KOPT-K1 (cell line): Measurements from ENCODE around the gene ZBTB49.
"Not testable (repeated sequence)": the region's sequence is repeated elsewhere in the genome, so short reads cannot be mapped to it uniquely, and the experiment has no call there.

Experiments
- H3K27ac ChIP-seq: fragments of 200-600 bp; sonication (generic); 2 replicates; pipeline ENCODE4 v1.5.1; 2016; ENCODE audit warnings: antibody characterized with exemption, mild to moderate bottlenecking, low read depth, low read length; ENCODE audit not compliant: poor library complexity, severe bottlenecking
- H3K36me3 ChIP-seq: fragments of 200-600 bp; sonication (generic); 2 replicates; pipeline ENCODE4 v1.5.1; 2017; ENCODE audit warnings: antibody characterized with exemption, mild to moderate bottlenecking, low read length, moderate library complexity; ENCODE audit not compliant: insufficient read depth
- H3K9me3 ChIP-seq: fragments of 200-600 bp; sonication (generic); 2 replicates; pipeline ENCODE4 v1.5.1; 2017; ENCODE audit warnings: antibody characterized with exemption, low read length, mild to moderate bottlenecking; ENCODE audit not compliant: insufficient read depth, poor library complexity, severe bottlenecking

ZBTB49 gene

DNA sequence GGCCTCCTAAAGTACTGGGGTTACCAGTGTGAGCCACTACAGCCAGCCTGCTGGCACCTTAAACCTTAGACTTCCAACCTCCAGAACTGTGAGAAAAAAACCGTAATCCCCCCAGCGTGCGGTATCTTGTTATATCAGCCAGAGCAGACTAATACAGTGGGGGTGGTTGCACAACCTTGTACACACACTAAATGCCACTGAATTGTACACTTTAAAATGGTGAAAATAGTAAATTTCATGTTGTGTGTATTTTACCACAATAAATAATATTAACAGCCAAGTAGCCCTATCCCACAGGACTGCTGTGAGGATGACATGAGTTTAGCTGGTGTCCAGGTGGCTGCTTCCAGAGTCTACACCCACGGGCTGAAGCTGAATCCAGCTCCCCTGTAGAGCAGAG is 38.8 kb downstream of the ZBTB49 start:
- Histone ChIP-seq H3K27ac (no peak overlapping the region), H3K36me3 (no peaks in the 10 kb centered on the region), H3K9me3 (no peaks in the 10 kb centered on the region)

DNA sequence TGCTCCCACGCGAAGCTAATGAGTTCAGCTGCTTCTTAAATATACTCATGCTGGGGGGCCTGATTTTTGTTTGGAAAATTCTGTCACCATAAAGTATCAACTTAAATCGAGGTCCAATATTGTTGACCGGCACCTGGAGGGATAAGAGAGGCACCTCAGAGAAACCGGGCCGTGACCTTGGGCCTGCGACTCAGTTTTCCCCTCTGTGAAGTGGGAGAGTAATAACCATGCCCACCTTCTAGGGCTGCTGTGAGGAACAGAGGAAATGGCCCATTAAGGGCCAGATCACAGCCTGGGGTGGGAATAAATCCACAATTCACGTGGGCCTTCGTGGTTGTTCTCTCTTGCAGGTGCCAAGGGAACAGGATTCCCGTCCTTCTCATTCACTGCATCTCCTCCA is 39.4 kb downstream of the ZBTB49 start:
- Histone ChIP-seq H3K36me3 (no peaks in the 10 kb centered on the region), H3K27ac (no peak overlapping the region), H3K9me3 (no peaks in the 10 kb centered on the region)

DNA sequence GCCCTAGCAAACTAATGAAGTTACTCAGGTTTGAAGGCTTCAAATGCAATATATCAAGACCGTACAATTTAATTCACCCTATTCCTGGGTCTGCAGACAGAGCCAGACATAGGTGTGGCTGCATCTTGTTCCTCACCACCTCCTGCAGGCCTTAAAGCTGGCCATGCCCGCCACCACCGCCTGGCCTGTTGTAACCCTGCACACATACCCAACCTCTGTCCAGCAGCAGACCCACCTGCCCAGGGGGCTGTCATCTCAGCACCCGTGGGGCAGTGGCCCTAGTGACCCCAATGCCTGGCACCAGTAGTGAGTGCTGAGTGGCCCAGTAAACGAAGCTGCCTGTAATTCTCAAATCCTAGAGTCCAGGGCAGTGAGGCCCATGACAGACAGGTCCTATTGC is 40.7 kb downstream of the ZBTB49 start:
- Histone ChIP-seq H3K36me3 (no peaks in the 10 kb centered on the region), H3K9me3 (no peaks in the 10 kb centered on the region), H3K27ac (no peak overlapping the region)

DNA sequence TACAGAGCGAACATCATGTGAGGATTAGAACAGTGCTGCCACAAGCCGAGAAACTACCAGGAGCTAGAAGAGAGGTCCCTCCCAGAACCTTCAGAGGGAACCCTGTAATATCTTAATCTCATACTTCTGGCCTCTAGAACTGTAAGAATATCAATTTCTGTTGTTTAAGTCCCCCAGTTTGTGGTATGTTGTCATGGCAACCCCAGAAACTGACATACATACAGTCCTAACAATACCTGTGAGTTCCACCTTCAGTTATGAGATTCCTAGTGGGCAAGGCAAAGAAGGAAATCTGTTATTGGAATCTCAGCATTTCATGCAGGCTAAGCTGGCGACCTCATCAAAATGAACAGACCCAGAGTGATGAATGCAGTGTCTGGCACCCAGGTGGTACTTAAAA is 42.5 kb downstream of the ZBTB49 start:
- Histone ChIP-seq H3K9me3 (no peaks in the 10 kb centered on the region), H3K36me3 (no peaks in the 10 kb centered on the region), H3K27ac (no peak overlapping the region)

DNA sequence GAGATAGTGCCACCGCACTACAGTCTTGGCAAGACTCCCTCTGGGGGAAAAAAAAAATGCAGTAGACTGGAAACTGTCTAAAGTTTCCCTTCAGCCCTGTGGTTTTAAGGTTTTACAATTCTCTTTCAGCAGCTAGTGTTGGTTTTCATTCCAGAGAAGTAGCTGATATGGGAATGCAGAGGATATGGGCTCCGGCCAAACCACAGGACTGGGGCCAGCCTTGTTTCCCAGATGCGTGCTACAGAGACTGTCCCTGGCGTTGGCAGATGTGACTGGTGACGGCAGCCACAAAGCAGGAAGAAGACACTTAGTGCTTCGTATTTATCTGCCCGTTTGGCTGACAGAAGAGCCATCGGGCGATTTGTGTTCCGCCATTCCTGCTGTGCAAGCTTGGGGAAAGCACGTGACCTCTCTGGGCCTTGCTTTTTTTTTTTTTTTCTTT is 43.2 kb downstream of the ZBTB49 start:
- H3K36me3 ChIP-seq, result no peaks in the 10 kb centered on the region
- H3K9me3 ChIP-seq, result no peaks in the 10 kb centered on the region
- H3K27ac ChIP-seq, result no peak overlapping the region

DNA sequence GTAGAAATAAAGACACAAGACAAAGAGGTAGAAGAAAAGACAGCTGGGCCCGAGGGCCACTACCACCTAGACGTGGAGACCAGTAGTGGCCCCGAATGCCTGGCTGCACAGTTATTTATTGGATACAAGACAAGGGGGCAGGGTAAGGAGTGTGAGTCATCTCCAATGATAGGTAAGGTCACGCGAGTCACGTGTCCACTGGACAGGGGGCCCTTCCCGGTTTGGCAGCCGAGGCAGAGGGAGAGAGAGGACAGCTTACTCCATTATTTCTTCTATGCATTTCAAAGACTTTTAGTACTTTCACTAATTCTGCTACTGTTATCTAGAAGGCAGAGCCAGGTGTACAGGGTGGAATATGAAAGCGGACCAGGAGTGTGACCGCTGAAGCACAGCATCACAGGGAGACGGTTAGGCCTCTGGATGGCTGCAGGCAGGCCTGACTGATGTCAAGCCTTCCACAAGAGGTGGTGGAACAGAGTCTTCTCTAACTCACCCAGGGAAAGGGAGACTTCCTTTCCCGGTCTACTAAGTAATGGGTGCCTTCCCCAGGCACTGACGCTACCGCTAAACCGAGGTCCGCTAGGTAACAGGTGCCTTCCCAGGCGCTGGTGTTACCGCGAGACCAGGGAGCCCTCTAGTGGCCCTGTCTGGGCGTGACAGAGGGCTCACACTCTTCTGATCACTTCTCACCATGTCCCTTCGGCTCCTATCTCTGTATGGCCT is 44.9 kb downstream of the ZBTB49 start:
- Histone ChIP-seq H3K9me3 (no peaks in the 10 kb centered on the region), H3K36me3 (no peaks in the 10 kb centered on the region), H3K27ac (no peak overlapping the region)

DNA sequence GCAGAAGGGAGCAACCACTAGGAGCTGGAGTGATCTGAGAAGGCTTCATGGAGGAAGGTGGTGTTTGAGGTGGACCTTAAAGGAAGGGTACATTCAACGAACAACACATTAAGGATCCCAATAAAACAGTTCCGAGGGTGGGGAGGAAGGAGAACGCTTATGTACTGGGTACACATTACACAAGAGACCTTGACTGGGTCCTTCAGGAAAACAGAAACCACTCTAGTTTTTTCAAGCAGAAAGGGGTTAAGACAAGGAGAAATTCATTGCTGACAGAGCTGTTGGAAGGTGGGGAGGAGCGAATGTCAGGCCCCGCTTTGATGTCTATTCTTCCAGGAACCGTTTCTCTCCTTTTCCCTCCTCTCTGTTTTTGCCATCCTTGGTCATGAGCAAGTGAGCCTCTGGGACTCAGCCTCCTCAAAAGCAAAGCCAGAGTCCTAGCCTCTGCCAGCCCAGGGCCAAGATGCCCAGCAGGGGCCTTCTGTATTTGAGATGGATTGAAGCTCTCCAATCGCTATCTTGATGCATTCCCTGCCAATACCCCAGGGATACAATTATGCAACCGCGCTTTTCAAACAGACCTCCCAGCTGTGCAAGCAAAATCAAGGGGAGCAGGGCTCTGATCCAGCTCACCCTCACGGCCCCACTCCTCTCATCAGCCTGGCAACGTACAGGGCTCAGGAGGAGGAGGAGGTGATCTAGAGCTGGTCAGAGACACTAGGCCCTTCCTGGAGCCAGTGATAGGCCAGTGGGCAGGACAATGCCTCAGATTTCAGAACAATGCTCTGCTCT is 48.4 kb downstream of the ZBTB49 start:
- Histone ChIP-seq H3K9me3 (no peaks in the 10 kb centered on the region), H3K36me3 (no peaks in the 10 kb centered on the region), H3K27ac (no peak overlapping the region)

DNA sequence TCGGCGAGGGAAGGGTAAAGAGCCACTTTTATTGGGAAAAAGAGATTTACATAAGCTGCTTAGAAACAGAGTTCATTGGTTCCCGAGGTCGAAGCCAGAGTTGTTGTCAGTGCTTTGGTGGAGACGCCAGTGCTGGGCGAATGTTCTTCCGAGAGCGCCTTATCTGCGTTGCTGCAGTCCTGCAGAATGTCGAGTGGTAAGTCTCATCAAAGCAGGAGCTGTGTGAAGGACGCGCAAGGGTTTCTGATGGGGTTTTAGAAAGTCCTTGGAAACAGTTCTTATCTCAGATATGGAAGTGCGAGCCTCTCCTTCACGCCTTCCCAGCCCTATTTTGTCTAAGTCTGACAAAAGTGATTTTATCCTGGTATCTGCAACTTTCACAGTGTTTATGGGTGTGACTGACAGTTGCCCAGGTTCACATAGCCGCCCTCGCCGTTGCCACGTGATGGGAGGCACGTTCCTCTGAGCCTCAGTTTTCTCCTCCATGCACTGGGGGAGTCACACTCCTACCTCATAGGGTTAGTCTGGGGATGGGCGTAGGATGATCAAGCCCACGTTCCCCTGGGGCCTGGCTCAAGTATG is 49.5 kb downstream of the ZBTB49 start:
- no peaks in the 10 kb centered on the region for H3K9me3 ChIP-seq
- no peak overlapping the region for H3K27ac ChIP-seq
- no peaks in the 10 kb centered on the region for H3K36me3 ChIP-seq

DNA sequence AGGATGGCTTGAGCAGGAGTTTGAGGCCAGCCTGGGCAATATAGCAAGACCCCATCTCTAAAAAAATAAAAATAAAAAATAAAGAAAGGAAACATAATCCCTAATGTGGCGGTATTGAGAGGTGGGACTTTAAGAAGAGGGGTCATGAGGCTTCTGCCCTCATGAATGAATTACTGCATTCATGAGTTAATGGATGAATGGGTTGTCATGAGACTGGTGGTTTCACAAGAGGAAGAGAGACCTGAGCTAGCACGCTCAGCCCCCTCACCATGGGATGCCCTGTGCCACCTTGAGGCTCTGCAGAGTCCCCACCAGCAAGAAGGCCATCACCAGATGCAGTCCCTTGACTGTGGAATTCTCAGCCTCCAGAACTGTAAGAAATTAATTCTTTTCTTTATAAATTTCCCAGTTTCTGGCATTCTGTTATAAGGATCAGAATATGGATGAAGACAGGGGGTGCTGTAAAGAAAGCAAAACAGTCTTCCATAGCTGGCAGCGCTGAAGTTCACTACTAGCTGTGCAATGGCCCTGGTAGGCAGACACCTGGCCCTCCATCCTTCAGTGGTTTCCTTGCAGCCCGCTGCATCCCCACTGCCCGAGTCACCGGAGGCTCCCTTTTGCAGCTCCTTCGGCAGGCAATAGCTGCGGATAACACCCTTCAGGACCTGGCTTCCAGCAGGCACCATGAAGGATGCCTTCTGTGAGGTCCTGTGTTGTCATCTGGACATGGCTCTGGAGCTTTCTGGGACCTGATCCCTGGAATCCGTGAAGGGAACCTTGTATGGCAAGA is 52.0 kb downstream of the ZBTB49 start:
- H3K9me3 ChIP-seq, result no peaks in the 10 kb centered on the region
- no peaks in the 10 kb centered on the region for H3K36me3 ChIP-seq
- H3K27ac ChIP-seq, result no peak overlapping the region

DNA sequence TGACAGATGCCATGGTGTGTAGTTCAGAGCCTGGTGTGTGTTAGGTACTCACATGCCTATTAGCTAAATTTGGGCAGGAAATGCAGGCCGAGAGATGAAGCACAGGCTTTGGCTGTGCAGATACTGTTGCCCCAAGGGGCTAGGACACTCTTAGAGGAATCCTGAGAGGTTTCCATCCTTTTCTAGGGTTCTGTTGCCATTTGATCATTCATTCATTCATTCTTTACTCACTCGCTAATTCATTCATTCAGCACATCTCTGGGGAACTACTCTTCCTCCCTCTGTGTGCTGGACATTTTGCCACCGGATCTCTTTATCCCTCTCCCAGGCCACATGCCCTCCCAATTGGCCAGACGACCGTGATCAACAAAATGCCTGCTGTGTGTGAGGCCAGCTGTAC is 53.0 kb downstream of the ZBTB49 start:
- no peak overlapping the region for H3K27ac ChIP-seq
- H3K36me3 ChIP-seq, result no peaks in the 10 kb centered on the region
- H3K9me3 ChIP-seq, result no peaks in the 10 kb centered on the region

DNA sequence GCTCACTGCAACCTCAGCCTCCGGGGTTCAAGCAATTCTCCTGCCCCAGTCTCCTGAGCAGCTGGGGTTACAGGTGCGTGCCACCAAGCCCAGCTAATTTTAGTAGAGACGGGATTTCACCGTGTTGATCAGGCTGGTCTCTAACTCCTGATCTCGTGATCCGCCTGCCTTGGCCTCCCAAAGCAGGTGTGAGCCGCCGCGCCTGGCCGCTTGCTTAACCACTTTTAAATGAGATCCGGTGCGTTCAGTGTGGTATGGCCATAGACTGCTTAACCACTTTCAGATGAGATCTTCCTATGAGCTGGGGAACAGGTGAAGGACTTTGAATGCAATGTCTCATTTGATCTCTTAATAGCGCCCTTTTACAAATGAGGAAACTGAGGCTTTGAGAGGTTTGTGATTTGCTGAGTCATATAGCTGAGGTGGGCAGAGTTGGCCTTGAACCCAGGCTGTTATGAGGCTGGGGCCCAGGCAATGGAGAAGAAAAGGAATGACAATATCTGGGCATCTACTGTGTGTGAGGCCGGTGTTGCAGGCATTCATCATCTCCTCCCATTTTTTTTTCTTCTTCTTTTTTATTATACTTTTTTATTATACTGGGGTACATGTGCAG is 55.0 kb downstream of the ZBTB49 start:
- H3K27ac ChIP-seq, result no peak overlapping the region
- no peaks in the 10 kb centered on the region for H3K36me3 ChIP-seq
- peaks cover 13% of the 10 kb centered on the region for H3K9me3 ChIP-seq

DNA sequence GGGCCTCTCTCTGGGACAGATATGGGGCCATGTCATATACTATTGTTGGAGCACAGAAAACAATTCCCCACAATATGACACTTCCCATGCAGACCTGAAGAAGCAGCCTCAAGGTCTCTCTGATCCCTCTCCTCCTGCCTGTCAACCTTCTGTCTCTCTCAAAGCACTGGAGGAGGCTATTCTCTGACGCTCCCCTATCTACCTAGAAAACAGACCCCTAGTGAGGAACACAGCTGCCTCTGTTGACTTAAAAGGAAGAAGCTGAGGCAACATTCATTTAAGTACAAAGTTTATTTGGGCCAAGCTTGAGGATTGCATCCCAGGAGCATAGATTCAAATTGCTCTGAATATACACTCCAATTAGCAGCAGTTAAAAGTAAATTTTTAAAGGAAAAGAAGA is 57.5 kb downstream of the ZBTB49 start:
- peaks cover 23% of the 10 kb centered on the region for H3K9me3 ChIP-seq
- no peaks in the 10 kb centered on the region for H3K36me3 ChIP-seq
- H3K27ac ChIP-seq, result no peak overlapping the region

DNA sequence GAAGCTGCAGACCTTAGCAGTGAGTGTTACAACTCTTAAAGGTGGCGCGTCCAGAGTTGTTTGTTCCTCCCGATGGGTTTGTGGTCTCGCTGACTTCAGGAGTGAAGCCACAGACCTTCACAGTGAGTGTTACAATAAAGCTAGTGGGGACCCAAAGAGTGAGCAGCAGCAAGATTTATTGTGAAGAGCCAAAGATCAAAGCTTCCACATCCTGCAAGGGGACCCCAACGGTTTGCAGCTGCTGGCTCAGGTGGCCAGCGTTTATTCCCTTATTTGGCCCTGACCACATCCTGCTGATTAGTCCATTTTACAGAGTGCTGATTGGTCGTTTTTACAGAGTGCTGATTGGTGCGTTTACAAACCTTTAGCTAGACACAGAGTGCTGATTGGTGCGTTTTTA is 58.5 kb downstream of the ZBTB49 start:
- not testable (repeated sequence) for H3K36me3 ChIP-seq
- Histone ChIP-seq H3K27ac (peak overlapping the region; percentile 54), H3K9me3 (peaks cover 27% of the 10 kb centered on the region)

DNA sequence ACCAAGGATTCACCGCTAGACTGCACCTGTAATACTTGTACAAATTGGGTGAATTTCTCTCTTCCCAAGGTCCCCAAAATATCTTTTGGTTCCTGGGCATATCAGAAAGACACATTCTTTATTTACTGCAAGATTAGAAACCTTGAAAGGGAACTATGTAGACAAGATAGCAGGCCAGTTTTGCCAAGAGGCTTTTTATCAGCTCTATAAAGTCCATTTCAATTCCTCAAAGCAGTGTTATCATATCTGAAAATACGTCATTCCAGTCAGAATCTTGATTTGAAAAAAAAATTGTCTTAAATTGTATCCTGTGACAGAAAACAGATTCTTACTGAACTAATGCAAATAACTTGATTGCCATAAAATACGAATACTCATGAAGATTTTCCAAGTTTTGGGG is 59.8 kb downstream of the ZBTB49 start:
- Histone ChIP-seq H3K36me3 (no peaks in the 10 kb centered on the region), H3K9me3 (peaks cover 27% of the 10 kb centered on the region), H3K27ac (no peak overlapping the region)

DNA sequence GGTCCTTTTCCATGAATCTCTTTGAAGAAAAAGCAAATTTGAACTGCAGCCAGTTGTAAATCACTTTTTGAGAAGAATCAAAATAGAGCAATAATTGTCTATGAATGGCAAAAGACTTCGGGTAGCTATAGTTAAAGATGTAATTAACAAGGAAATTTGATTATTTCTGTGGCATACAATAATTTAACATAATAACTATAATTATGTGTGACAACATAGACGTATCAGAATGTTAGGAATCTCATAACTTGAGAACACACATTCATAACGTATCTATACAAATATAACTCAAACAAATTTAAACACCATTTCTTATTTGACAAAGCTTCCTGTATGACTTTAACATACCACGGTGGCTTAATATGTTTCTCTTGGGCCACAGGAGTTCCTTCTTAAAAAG is 60.9 kb downstream of the ZBTB49 start:
- H3K36me3 ChIP-seq, result no peaks in the 10 kb centered on the region
- H3K27ac ChIP-seq, result no peak overlapping the region
- H3K9me3 ChIP-seq, result peaks cover 27% of the 10 kb centered on the region
